K562 (cell line): ENCODE data around the gene WDR88.

Source experiments
- CTCF ChIP-seq, 3 experiments: IDR thresholded peaks in 2 of 3; conservative IDR thresholded peaks in 1 of 3; 2 replicates each; pipeline ENCODE4 v1.5.1; 2011 to 2012; ENCODE audit warnings: low read length in 3 of 3, mild to moderate bottlenecking in 3 of 3, control low read depth in 2 of 3, improper control_type of control experiment in 1 of 3, inconsistent platforms in 1 of 3, low read depth in 1 of 3, mixed read lengths in 1 of 3, moderate library complexity in 1 of 3; ENCODE audit not compliant: insufficient read depth in 2 of 3
- LEF1 ChIP-seq: fragments of 450-650 bp; IDR thresholded peaks from 2 replicates; pipeline ENCODE4 v1.6.1; 2016; ENCODE audit warnings: mild to moderate bottlenecking
- MAX ChIP-seq: sonication (generic); formaldehyde crosslinking; IDR thresholded peaks from 2 replicates; pipeline ENCODE4 v1.9.0; 2022; ENCODE audit warnings: mild to moderate bottlenecking, missing genetic modification reagents
- MECOM ChIP-seq: fragments of 250-450 bp; sonication (Bioruptor Pico); IDR thresholded peaks from 2 replicates; pipeline ENCODE4 v1.8.0; 2022; ENCODE audit warnings: inconsistent platforms
- MTA1 ChIP-seq: fragments of 450-650 bp; IDR thresholded peaks from 2 replicates; pipeline ENCODE4 v1.6.1; 2017; ENCODE audit warnings: borderline replicate concordance
- NR4A1 ChIP-seq, 2 experiments: fragments of 250-450 bp in 1 of 2; fragments of 450-650 bp in 1 of 2; sonication (Bioruptor Pico) in 1 of 2; IDR thresholded peaks; 2 replicates each; pipeline versions ENCODE4 v1.4.0 to v1.6.1; 2016 to 2020; ENCODE audit warnings: mild to moderate bottlenecking in 2 of 2, missing compliant biosample characterization in 1 of 2, missing genetic modification characterization in 1 of 2, moderate library complexity in 1 of 2
- SNAPC5 ChIP-seq: fragments of 250-450 bp; sonication (Bioruptor Pico); IDR thresholded peaks from 2 replicates; pipeline ENCODE4 v1.8.0; 2021; ENCODE audit warnings: moderate library complexity, mild to moderate bottlenecking, inconsistent platforms
- TFE3 ChIP-seq: fragments of 450-650 bp; formaldehyde crosslinking; IDR thresholded peaks from 2 replicates; pipeline ENCODE4 v1.4.0; 2020; ENCODE audit warnings: mild to moderate bottlenecking, mixed read lengths
- USF2 ChIP-seq: sonication (generic); formaldehyde crosslinking; IDR thresholded peaks from 2 replicates; pipeline ENCODE4 v1.5.0; 2020; ENCODE audit warnings: missing genetic modification reagents
- ZNF695 ChIP-seq: fragments of 450-650 bp; formaldehyde crosslinking; IDR thresholded peaks from 2 replicates; pipeline ENCODE4 v1.4.0; 2020; ENCODE audit warnings: mild to moderate bottlenecking, moderate library complexity

GRCh38 chr19:33171222-33171795 lies 39.4 kb downstream of the WDR88 start:
- no peak for TF ChIP-seq MTA1
- no peak for TF ChIP-seq MAX (CRISPR knock-in tag)
- TF ChIP-seq SNAPC5: no peak
- TF ChIP-seq LEF1: no peak
- TF ChIP-seq NR4A1 (CRISPR knock-in tag; IDR thresholded peaks at IDR 0.05): no peak
- no peak for TF ChIP-seq NR4A1 (tag; IDR thresholded peaks at IDR 0.05)
- no peak for TF ChIP-seq USF2
- TF ChIP-seq ZNF695 (CRISPR knock-in tag): no peak
- TF ChIP-seq MECOM: no peak
- TF ChIP-seq CTCF (IDR thresholded peaks at IDR 0.05 in 2 of 3, conservative IDR thresholded peaks at IDR 0.05 in 1 of 3; ENCODE audit: insufficient read depth in 2 of 3, low read depth in 1 of 3, low read length in 3 of 3): no peak
- TF ChIP-seq TFE3 (CRISPR knock-in tag): no peak
